OCI-LY7 (cell line): ENCODE results near the gene CD47.

Experiments
- CTCF ChIP-seq: fragments of 200-600 bp; sonication (generic); conservative IDR thresholded peaks from 2 replicates; pipeline ENCODE4 v1.5.1; 2014; ENCODE audit warnings: mild to moderate bottlenecking, antibody characterized with exemption, low read length, moderate library complexity, mixed read lengths
- EZH2phosphoT487 ChIP-seq: fragments of 200-600 bp; sonication (generic); IDR thresholded peaks from 2 replicates; pipeline ENCODE4 v1.6.1; 2018; ENCODE audit warnings: low read depth, borderline replicate concordance, mild to moderate bottlenecking, mixed run types, antibody characterized with exemption, low read length, moderate library complexity, mixed read lengths

GRCh38 chr3:107999215-107999775 is 91.5 kb downstream of the CD47 start:
- TF ChIP-seq CTCF (no peak), EZH2phosphoT487 (no peak)
